ENCODE results near the gene SEZ6L2.
"Not testable (repeated sequence)": the region's sequence is repeated elsewhere in the genome, so short reads cannot be mapped to it uniquely, and the experiment has no call there.

Gene SEZ6L2

DNA sequence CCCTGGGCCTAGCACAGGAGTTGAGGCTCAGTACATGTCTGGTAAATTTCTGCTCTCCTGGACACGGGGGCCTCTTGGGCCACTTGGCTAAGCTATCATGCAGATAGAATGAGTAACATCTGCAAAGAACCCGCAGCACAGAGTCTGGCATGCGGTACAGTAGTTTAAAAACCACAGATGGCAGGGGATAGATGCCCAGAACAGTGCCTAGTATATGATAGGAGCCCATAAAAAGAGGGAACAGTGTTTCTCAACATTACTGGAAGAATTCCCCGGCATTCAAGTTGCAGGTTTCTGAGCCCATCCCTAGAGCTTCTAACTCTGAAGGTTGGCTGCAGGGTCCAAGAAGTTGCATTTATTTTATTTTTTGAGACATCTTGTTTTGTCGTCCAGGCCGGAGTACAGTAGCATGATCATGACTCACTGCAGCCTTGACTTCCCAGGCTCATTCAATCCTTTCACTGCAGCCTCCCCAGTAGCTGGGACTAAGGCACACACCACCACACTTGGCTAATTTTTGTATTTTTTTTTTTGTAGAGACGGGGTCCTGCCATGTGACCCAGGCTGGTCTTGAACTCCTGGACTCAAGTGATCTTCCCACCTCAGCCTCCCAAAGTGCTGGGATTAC is 42.1 kb downstream of the SEZ6L2 start:
- no peak for DNase-seq (ENCODE audit: low spot score)

- no peak for DNase-seq (ENCODE audit: low spot score)
These were observed 44.7 kb downstream of the SEZ6L2 start for GRCh38 chr16:29854520-29855100.

GRCh38 chr16:29852654-29853053 is 46.7 kb downstream of the SEZ6L2 start:
- no peak for DNase-seq (ENCODE audit: low spot score)

DNA sequence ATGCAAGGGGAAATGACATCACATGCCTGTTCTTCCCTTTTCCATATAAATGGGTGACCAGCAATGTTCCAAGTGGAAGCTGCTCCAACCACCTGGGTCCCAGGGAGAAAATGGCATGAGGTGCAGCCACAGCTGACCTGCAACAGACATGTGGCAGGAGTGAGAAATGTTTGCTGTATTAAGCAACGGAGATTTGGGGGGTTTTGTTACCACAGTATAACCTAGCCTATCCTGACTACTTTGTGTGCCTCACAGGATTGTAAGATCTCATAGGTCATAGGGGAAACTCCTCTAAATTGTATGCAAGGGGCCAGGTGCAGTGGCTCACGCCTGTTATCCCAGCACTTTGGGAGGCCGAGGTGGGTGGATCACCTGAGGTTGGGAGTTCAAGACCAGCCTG is 48.4 kb downstream of the SEZ6L2 start:
- no peak for DNase-seq (ENCODE audit: low spot score)

DNA sequence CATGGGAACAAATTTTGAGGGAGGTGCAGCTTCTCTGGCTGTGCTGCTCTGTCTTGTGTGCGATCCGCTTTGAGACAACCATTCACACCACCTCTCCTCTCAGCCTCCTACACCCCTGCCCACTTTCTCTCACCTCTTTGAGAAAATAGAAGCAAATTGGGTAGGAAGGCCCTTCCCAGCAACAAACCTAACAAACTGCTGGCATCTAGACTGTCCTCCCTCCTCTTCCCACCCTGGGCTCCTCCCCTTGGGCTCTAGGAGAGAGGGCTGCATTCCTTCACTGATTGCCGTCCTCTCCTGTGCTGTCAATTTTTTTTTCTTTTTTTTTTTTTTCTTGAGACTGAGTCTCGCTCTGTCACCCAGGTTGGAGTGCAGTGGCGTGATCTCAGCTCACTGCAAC is 49.8 kb downstream of the SEZ6L2 start:
- DNase-seq (ENCODE audit: low spot score), result no peak

- DNase-seq (ENCODE audit: low spot score), result peak; percentile 51
These were observed 50.7 kb downstream of the SEZ6L2 start for GRCh38 chr16:29848420-29849297.

DNA sequence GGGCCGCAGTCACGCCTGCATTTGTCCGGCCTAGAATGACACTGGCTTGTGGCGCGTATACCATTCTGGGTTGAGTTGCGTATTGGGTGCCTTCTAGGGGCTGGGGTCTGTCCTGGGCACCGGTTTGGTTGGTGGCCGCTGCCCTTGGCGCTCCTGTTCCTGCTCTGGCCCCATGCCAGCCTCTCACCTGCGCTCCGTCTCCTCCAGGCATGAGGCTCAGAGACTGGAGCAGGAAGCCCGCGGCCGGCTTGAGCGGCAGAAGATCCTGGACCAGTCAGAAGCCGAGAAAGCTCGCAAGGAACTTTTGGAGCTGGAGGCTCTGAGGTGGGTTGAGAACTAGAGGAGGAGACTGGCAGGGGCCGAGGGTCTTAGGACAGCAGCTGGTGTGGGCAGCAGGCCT is 53.7 kb downstream of the SEZ6L2 start:
- DNase-seq (ENCODE audit: low spot score), result no peak

GRCh38 chr16:29844575-29845331 is 54.6 kb downstream of the SEZ6L2 start:
- no peak for DNase-seq (ENCODE audit: low spot score)

DNA sequence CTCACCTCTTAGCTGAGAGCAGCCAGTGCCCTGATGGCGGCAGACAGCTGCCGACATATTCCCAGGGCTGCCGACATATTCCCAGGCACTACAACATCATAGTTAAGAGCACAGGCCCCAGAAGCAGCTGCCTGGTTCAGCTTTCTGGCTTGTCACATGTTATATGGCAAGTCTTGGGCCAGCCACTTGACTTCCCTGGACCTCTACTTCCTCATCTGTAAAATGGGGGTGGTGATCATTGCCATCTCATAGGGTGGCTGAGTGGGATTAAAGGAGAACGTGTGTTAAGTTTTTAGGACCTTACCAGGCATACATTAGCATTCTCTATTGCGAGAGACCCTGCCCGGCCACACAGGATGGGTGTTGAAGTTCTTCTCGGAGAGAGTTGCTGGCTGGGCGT is 55.4 kb downstream of the SEZ6L2 start:
- DNase-seq (ENCODE audit: low spot score), result no peak

DNA sequence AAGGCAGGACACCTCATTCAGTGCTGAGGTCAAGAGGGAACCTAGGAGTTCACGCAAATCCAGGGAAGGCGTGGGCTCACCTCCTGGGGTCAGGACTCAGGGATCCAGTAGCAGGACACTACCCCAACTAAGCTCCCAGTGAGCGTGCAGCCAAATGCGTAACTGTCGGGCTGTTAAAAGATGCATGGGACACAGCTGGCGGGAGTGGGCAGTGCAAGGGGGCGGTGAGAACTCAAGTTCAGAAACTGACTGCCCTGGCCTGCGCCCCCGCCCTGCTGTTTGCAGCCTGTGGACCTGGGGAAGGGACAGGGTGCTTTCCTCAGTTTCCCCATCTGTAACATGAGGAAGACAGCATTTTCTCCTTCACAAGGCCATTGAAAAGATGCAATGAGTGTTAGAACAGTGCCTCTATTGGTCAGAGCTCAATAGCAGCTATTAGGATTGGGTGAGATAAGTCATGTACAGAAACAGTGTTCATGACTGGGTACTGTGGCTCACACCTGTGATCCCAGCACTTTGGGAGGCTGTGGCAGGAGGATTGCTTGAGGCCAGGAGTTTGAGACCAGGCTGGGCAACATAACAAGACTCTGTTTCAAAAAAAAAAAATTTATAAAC is 56.5 kb downstream of the SEZ6L2 start:
- no peak for DNase-seq (ENCODE audit: low spot score)

DNA sequence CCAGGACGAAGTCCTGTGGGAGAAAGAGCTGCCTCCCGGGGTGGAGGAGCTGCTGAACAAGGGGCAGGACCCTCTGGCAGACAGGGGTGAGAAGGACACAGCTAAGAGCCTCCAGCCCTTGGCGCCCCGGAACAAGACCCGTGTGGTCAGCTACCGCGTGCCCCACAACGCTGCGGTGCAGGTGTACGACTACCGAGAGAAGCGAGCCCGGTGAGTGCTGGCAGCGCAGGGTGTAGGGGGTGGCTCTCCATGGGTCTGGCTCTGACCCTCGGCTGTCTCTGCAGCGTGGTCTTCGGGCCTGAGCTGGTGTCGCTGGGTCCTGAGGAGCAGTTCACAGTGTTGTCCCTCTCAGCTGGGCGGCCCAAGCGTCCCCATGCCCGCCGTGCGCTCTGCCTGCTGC is 57.7 kb downstream of the SEZ6L2 start:
- no peak for DNase-seq (ENCODE audit: low spot score)

DNA sequence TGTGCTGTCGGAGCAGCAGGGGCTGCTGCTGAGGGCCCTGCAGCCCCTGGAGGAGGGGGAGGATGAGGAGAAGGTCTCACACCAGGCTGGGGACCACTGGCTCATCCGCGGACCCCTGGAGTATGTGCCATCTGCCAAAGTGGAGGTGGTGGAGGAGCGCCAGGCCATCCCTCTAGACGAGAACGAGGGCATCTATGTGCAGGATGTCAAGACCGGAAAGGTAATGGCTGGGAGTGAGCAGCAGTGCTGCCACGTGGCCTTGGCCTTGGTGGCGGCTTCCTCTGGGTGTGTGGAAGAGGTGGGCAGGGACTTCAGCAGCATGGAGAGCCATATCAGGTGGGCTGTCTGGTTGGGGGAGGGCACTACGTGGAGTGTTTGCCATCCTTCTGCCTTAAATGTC is 59.1 kb downstream of the SEZ6L2 start:
- DNase-seq (ENCODE audit: low spot score), result no peak

DNA sequence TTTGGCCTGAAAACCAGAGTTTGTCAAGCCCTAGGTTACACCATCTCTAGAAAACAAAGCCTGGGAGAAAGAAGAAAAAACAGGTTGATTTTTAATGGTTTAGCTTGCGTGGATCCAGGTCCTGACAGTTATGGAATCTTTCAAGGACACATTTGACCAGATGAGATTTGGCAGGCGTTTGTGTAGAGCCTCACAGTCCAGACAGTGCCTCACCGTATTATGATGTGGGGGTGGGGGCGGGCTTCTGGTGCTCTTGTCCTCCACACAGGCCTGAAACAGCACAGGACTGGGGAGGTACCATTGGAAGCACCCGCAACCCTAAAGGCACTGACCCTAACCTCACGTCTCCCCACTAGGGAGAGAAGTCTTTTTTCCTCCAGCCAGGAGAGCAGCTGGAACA is 59.5 kb downstream of the SEZ6L2 start:
- no peak for DNase-seq (ENCODE audit: low spot score)

DNA sequence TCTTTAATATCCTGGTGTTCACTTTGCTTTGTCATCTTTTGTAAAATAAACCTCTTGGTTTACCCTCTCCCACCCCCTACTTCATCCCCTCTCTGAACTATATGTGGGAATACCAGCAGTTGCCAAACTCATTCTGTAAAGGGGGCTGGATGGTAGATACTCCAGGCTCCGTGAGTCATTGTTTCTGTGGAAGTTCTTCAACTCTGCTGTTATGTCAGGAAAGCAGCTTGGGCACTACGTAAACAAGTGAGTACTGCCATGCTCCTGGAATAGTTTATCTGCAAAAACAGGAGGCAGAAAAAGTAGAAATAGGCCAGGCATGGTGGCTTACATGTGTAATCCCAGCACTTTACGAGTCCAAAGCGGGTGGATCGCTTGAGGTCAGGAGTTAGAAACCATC is 61.5 kb downstream of the SEZ6L2 start:
- no peak for DNase-seq (ENCODE audit: low spot score)

- no peak for DNase-seq (ENCODE audit: low spot score)
These were observed 62.7 kb downstream of the SEZ6L2 start for GRCh38 chr16:29836623-29837022.

- DNase-seq (ENCODE audit: low spot score), result no peak
These were observed 63.4 kb downstream of the SEZ6L2 start for GRCh38 chr16:29835926-29836325.

- no peak for DNase-seq (ENCODE audit: low spot score)
These were observed 65.3 kb downstream of the SEZ6L2 start for GRCh38 chr16:29834079-29834478.

DNA sequence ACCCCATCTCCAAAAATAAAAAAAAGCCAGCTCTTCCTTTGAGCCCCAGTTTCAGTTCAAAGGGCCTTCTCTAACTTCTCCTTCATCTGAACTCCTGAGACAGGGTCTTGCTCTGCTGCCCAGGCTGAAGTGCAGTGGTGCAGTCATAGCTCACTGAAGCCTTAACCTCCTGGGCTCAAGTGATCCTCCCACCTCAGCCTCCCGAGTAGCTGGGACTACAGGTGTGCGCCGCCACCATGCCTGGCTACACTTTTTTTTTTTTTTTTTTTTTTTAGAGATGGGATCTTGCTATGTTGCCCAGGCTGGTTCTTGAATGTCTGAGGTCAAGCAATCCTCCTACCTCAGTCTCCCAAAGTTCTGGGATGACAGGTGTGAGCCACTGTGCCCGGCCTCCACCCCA is 66.1 kb downstream of the SEZ6L2 start:
- DNase-seq (ENCODE audit: low spot score), result not testable (repeated sequence)

DNA sequence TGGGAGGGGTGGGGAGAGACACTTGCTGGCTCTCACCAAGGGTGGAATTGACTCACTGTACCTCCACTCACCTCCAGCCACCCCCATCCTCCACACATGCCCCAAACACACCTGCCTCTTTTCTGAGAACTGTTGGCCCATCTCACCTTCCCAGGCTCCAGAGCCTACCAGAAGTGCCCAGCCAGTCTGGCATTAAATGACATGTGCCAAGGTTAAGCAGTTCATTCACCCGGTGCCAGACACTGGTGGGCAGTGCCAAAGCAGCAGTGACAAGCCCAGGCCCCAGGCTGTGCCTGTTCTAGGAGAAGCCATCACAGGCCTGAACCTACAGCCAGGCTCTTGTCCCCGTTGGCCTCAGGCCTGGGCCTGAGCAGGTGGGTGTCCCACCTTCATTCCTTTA is 67.9 kb downstream of the SEZ6L2 start:
- DNase-seq (ENCODE audit: low spot score), result no peak

- no peak for DNase-seq (ENCODE audit: low spot score)
These were observed 68.6 kb downstream of the SEZ6L2 start for GRCh38 chr16:29830774-29831173.

GRCh38 chr16:29826342-29826695 is 73.0 kb downstream of the SEZ6L2 start:
- DNase-seq (ENCODE audit: low spot score), result no peak

Measured in putamen (tissue), 1 donor.